GM23248 (cell line): ENCODE data around the gene PIK3R5.

Experiments
- EZH2 ChIP-seq: fragments of 200-600 bp; sonication (generic); IDR thresholded peaks from 2 replicates; pipeline ENCODE4 v1.6.1; 2018; ENCODE audit warnings: antibody characterized with exemption, mild to moderate bottlenecking; ENCODE audit not compliant: insufficient read depth, poor library complexity, severe bottlenecking
- EZH2phosphoT487 ChIP-seq: fragments of 200-600 bp; sonication (generic); IDR thresholded peaks from 2 replicates; pipeline ENCODE4 v1.6.1; 2018; ENCODE audit warnings: antibody characterized with exemption, moderate library complexity, mild to moderate bottlenecking, low read depth; ENCODE audit not compliant: insufficient read depth

GRCh38 chr17:9004961-9005285, 39.4 kb upstream of the PIK3R5 start:
- TF ChIP-seq EZH2, result peak; percentile 19
- no peak for TF ChIP-seq EZH2phosphoT487
